Measurements from ENCODE around the gene ENTREP1. TPM values are rescaled to one million over a fixed set of nuclear protein-coding genes. Genes with fewer than 3 reads are reported as not detected.

The ENTREP1 gene
- total and polyA plus RNA-seq, 4 donors: 0.07 to 0.33 (median 0.12) TPM

DNA sequence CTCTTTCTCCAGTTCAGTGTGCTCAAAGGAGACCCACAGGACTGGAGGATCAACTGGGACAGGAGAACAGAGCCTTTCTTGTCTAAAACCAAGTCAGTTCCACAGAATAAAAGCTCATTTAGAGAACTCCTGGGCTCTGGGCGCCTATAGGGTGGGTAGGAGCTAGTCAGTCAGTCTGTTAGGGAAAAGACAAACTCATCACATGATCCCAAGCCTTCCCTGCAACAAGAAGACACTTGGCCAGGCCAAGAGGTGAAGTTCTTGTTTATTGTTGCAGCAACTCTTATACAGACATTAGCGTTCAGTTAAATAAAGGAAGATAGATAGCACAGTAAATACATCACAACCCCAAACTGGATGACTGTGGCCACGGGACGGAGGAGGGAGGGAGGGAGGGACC, 102.3 kb downstream of the ENTREP1 start (continued):
- TF ChIP-seq, protein P1, sequence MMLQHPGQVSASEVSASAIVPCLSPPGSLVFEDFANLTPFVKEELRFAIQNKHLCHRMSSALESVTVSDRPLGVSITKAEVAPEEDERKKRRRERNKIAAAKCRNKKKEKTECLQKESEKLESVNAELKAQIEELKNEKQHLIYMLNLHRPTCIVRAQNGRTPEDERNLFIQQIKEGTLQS (IDR thresholded peaks at IDR 0.05): no peak
- TF ChIP-seq RXRA (IDR thresholded peaks at IDR 0.05): no peak
- TF ChIP-seq, protein P2, sequence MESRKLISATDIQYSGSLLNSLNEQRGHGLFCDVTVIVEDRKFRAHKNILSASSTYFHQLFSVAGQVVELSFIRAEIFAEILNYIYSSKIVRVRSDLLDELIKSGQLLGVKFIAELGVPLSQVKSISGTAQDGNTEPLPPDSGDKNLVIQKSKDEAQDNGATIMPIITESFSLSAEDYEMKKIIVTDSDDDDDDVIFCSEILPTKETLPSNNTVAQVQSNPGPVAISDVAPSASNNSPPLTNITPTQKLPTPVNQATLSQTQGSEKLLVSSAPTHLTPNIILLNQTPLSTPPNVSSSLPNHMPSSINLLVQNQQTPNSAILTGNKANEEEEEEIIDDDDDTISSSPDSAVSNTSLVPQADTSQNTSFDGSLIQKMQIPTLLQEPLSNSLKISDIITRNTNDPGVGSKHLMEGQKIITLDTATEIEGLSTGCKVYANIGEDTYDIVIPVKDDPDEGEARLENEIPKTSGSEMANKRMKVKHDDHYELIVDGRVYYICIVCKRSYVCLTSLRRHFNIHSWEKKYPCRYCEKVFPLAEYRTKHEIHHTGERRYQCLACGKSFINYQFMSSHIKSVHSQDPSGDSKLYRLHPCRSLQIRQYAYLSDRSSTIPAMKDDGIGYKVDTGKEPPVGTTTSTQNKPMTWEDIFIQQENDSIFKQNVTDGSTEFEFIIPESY (IDR thresholded peaks at IDR 0.05): no peak
- no peak for TF ChIP-seq TAF1 (conservative IDR thresholded peaks at IDR 0.05)
- no peak for TF ChIP-seq EGR1 (IDR thresholded peaks at IDR 0.05; ENCODE audit: low read depth in 2 of 2)
- TF ChIP-seq FOXA2 (IDR thresholded peaks at IDR 0.05): no peak
- TF ChIP-seq, protein P3, sequence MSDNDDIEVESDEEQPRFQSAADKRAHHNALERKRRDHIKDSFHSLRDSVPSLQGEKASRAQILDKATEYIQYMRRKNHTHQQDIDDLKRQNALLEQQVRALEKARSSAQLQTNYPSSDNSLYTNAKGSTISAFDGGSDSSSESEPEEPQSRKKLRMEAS (IDR thresholded peaks at IDR 0.05): no peak

DNA sequence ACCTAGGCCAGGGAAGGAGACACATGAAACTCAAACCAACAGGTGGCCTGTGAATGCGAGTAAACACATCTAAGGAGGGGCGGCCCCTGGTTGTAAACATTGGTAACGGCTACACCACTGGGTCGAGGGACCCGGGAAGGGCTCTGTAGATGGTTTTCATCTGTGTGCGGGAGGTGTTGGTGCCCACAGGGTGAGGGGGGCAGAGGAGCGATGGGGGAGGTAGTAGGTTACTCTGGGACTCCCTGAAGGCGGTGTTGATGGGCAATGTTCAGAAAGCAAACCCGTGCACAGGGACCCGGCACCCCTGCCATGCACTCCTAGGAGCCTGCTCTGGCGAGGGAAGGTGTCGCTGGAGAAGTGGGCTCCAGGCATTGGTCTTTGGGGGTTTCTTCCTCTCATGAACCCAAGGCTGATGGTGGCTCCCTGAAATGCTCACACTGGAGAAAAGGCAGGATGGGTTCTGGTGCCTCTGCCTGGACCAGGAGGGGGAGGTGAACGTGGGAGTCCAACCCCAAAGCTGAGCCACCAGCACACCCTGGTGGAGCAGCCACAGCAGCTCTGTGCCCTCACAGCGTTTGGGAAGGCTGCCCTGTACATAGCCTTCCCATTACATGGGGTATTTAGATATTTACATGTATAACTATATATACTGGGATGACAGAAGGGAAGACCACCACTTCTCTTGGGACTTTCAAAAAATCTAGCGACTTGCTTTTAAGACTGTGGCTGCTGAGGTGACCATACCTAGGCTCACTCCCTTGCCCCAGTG, 103.2 kb downstream of the ENTREP1 start:
- no peak overlapping the region for H3K9ac ChIP-seq (ENCODE audit: low read depth in 1 of 2, low read length in 2 of 2)
- H3K9me3 ChIP-seq (ENCODE audit: control insufficient read depth in 4 of 4, low read length in 3 of 4): no peaks in the 10 kb centered on the region
- H3K4me1 ChIP-seq (ENCODE audit: control insufficient read depth in 4 of 4, insufficient read depth in 4 of 4, low read length in 3 of 4): no peaks in the 10 kb centered on the region
- no peak for DNase-seq (ENCODE audit: low spot score)
- no peak overlapping the region for H3K4me3 ChIP-seq (ENCODE audit: low read depth in 1 of 3, low read length in 3 of 3)
- TF ChIP-seq, protein P1 (IDR thresholded peaks at IDR 0.05): no peak
- TF ChIP-seq NR2F2 (IDR thresholded peaks at IDR 0.05) (no peak), HNF4A (conservative IDR thresholded peaks at IDR 0.05) (no peak), TAF1 (conservative IDR thresholded peaks at IDR 0.05) (no peak), JUND (IDR thresholded peaks at IDR 0.05) (no peak), REST (IDR thresholded peaks at IDR 0.05) (no peak), FOXA1 (IDR thresholded peaks at IDR 0.05) (no peak), FOXA2 (IDR thresholded peaks at IDR 0.05) (no peak), YY1 (IDR thresholded peaks at IDR 0.05) (no peak), RXRA (IDR thresholded peaks at IDR 0.05) (no peak), HNF4G (IDR thresholded peaks at IDR 0.05) (no peak), SP1 (IDR thresholded peaks at IDR 0.05) (no peak), GABPA (IDR thresholded peaks at IDR 0.05 in 1 of 2, conservative IDR thresholded peaks at IDR 0.05 in 1 of 2) (no peak), EGR1 (IDR thresholded peaks at IDR 0.05; ENCODE audit: low read depth in 2 of 2) (no peak)
- TF ChIP-seq, protein P2 (IDR thresholded peaks at IDR 0.05): no peak
- no peak overlapping the region for H3K27ac ChIP-seq (ENCODE audit: low read depth in 1 of 2, low read length in 2 of 2)
- no peaks in the 10 kb centered on the region for H3K27me3 ChIP-seq (ENCODE audit: control insufficient read depth in 4 of 4, insufficient read depth in 4 of 4, low read length in 3 of 4)
- WGBS: 93% methylated on average over 15 of the region's 15 CpGs
- H3K36me3 ChIP-seq (ENCODE audit: control insufficient read depth in 4 of 4, insufficient read depth in 3 of 4, low read depth in 1 of 4, low read length in 3 of 4): peaks cover 0 to 18% (median 6%) of the 10 kb centered on the region in 4 donors
